ENCODE data around the gene FBXO3.
A peak's percentile ranks its signal among the peaks of the same experiment; 100 is the strongest.

The FBXO3 gene

GRCh38 chr11:33700502-33701271 is 73.6 kb downstream of the FBXO3 start, which contains the start of gene C11orf91:
Gene C11orf91, minus strand, starts transcription at chr11:33700826. Its CDS starts 86 bp downstream, at chr11:33700740.
- peak; percentile 90 to 95 for DNase-seq

- no peak for DNase-seq
Observed at GRCh38 chr11:33700063-33700501, 74.2 kb downstream of the FBXO3 start.

DNA sequence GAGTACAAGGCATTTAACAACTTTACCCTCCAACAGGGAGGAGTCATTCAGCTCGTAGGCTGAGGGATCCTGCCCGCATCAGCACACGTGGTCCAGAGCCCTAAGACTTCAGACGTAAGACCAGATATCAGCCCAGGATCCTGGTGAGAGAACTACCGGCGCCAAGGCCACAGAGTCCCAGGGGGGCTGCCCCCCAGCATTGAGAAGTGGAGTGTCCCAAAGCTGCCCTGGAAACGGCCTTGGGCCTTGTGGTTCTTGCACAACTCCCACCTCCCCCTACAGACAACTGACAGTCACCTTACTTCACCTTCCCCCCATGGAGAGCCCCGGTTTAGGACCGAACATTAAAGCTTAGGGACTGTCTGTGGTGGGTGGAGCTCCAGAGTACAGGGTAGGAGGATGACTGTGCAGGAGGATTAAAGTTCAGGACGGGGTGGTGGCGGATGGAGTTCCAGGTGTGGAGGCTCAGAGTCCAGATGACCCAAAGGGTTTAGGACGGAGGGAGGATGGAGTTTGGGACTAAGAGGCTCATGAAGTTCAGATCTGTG is 74.7 kb downstream of the FBXO3 start:
- DNase-seq, result no peak

DNA sequence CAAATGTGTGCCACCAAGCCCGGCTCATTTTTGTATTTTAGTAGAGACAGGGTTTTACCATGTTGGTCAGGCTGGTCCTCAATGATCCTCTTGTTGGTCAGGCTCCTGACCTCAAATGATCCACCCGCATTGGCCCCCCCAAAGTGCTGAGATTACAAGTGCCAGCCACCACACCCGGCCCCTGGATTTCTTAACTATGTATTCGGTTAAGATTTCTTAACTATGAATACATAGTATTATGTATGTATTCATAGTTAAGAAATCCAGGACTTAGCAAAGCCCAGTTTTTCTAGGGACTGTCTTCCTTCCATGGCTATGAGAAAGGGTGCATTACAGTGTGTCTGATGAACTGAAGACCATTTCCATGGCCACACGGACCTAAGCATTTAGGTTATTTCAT is 75.4 kb downstream of the FBXO3 start:
- no peak for DNase-seq

GRCh38 chr11:33697997-33698396 is 76.3 kb downstream of the FBXO3 start:
- DNase-seq, result no peak

GRCh38 chr11:33696931-33697638 is 77.2 kb downstream of the FBXO3 start:
- DNase-seq, result no peak

DNA sequence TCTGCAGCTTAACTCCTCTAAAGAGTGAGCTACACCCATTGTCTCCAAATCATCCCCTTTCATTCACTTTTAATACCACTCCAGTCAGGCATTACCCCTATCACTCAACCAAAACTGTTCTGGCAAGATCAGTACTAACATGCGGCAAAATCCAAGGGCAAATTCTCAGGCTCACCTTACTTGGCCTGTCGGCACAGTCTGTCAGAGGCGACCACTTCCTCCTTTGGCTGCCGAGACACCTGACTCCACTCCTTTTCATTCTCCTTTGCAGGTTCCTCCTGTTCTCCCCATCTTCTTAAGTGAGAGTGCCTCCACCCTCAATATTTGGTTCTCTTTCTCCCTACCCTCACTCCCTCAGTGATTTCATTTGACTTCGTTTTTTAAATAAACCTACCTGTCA is 77.9 kb downstream of the FBXO3 start:
- no peak for DNase-seq

DNA sequence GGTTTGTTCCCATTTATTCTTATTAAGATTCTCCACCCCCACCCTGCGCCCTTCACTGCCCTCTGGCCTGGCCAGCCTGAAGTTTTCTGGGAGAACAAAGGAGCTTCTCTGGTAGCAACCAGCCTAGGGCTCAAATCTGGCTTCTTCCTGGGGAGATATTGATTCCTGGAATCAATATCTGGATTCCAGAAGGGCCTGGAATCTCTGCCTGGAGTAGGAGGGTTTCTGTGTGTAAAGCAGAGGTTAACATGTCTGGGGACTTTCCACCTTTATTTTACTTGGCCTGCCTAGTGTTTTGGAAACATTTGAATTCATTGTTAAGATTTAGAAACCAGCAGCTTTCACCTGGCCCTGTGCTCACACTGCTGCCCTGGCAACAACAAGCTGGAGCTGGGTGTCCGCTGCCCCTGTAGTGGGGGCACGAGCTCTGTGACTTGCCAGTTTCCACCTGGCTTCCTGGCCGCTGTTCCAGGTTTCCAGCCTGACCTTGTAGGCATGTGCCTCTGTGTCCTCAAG is 79.2 kb downstream of the FBXO3 start:
- no peak for DNase-seq

- no peak for DNase-seq
Observed at GRCh38 chr11:33694346-33695050, 79.8 kb downstream of the FBXO3 start.

- no peak for DNase-seq
Observed at GRCh38 chr11:33692541-33692940, 81.8 kb downstream of the FBXO3 start.

- no peak for DNase-seq
Observed at GRCh38 chr11:33692013-33692504, 82.3 kb downstream of the FBXO3 start.

DNA sequence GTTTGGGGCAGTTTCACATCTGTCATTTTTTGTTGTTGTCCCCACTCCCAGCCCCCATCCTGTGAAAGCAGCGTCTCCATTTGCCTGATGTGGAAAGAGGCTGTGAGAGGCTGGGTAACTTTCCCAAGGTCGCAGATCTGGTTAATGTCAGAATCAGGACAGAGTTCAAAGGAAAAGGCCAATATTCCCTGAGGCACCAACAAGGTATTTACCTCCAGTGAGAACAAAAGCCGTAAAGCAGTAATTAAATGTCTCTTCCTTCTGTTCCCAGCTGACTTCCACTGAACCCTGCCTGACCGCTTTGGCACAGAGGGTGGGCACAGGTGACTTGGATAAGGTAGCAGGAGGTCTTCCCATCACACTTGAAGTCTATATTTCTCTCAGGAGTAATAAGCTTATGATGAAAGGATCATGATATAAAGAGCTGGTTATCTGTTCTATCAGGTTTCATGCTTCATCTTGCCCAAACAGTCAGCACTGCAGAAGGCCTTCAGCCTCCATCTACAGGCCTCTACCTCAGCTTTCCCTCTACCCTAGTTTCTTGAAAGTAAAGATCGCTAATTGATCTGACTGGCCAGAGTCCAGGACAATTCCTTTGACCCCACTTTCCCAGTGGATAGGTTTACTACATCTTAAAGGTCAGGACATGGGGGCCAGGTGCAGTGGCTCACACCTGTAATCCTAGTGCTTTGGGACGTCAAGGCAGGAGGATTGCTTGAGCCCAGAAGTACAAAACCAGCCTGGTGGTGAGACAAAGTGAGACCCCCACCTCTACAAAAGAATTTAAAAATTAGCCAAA is 83.1 kb downstream of the FBXO3 start:
- no peak for DNase-seq
